PC-9 (cell line): Measurements from ENCODE around the gene JMJD1C.

Experiments used
- EZH2 ChIP-seq: fragments of 200-600 bp; sonication (generic); IDR thresholded peaks from 2 replicates; pipeline ENCODE4 v1.8.0; 2017; ENCODE audit warnings: antibody characterized with exemption, low read depth
- TF ChIP-seq, protein P1 (sequence below): fragments of 200-600 bp; sonication (generic); conservative IDR thresholded peaks from 2 replicates; pipeline ENCODE4 v1.6.1; 2017; ENCODE audit warnings: mixed run types, antibody characterized with exemption, mild to moderate bottlenecking, moderate library complexity

DNA sequence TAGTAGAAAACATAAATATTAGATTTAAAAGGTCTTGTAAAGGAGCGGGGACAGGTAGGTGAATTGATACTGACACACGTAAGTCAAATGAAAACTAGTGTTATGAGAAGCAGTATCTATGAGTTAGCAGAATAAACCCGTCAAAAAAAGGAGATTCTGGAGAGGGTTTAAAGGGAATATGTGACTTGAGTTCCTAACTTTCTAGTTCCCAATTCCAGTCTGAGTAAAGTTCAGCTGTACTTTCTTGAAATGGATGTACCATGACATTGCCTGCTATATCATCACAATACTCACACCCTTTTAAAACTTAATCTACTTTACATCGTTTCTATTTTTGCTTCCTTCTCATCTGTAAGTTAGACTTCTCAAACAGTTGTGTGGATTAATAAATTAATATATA is 210.5 kb downstream of the JMJD1C start:
- TF ChIP-seq, protein P1, sequence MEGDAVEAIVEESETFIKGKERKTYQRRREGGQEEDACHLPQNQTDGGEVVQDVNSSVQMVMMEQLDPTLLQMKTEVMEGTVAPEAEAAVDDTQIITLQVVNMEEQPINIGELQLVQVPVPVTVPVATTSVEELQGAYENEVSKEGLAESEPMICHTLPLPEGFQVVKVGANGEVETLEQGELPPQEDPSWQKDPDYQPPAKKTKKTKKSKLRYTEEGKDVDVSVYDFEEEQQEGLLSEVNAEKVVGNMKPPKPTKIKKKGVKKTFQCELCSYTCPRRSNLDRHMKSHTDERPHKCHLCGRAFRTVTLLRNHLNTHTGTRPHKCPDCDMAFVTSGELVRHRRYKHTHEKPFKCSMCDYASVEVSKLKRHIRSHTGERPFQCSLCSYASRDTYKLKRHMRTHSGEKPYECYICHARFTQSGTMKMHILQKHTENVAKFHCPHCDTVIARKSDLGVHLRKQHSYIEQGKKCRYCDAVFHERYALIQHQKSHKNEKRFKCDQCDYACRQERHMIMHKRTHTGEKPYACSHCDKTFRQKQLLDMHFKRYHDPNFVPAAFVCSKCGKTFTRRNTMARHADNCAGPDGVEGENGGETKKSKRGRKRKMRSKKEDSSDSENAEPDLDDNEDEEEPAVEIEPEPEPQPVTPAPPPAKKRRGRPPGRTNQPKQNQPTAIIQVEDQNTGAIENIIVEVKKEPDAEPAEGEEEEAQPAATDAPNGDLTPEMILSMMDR = no peak
- no peak for TF ChIP-seq EZH2
